ENCODE measurements around the gene BEGAIN.

The BEGAIN gene

GRCh38 chr14:100587086-100587762 is at the start of gene BEGAIN:
Gene BEGAIN, minus strand, starts transcription at chr14:100587417. Its CDS starts 127 bp downstream, at chr14:100587290.
- DNase-seq, result no peak

- DNase-seq, result no peak
These were observed 49.3 kb upstream of the BEGAIN start for GRCh38 chr14:100636559-100636958.

- DNase-seq, result no peak
These were observed 46.8 kb upstream of the BEGAIN start for GRCh38 chr14:100634026-100634425.

- no peak for DNase-seq
These were observed 46.2 kb upstream of the BEGAIN start for GRCh38 chr14:100633406-100633805.

- no peak for DNase-seq
These were observed 42.5 kb upstream of the BEGAIN start for GRCh38 chr14:100629696-100630095.

- no peak for DNase-seq
These were observed 41.9 kb upstream of the BEGAIN start for GRCh38 chr14:100629098-100629497.

GRCh38 chr14:100628225-100628624 is 41.0 kb upstream of the BEGAIN start:
- DNase-seq, result no peak

- DNase-seq, result no peak
These were observed 39.4 kb upstream of the BEGAIN start for GRCh38 chr14:100626614-100627013.

GRCh38 chr14:100623961-100624360 is 36.7 kb upstream of the BEGAIN start:
- no peak for DNase-seq

GRCh38 chr14:100623557-100623956 is 36.3 kb upstream of the BEGAIN start:
- no peak for DNase-seq

GRCh38 chr14:100622708-100623485 is 35.7 kb upstream of the BEGAIN start:
- no peak for DNase-seq

GRCh38 chr14:100622224-100622623 is 35.0 kb upstream of the BEGAIN start:
- DNase-seq, result no peak

GRCh38 chr14:100621806-100622205 is 34.6 kb upstream of the BEGAIN start:
- DNase-seq, result no peak

- no peak for DNase-seq
These were observed 33.3 kb upstream of the BEGAIN start for GRCh38 chr14:100620255-100621100.

GRCh38 chr14:100619396-100620254 is 32.4 kb upstream of the BEGAIN start:
- DNase-seq, result no peak

- DNase-seq, result no peak
These were observed 31.6 kb upstream of the BEGAIN start for GRCh38 chr14:100618763-100619320.

- no peak for DNase-seq
These were observed 31.1 kb upstream of the BEGAIN start for GRCh38 chr14:100618318-100618693.

GRCh38 chr14:100617410-100618317 is 30.4 kb upstream of the BEGAIN start:
- DNase-seq, result no peak

GRCh38 chr14:100616854-100617409 is 29.7 kb upstream of the BEGAIN start:
- DNase-seq, result no peak

All from NCI-H2029 treated with DMSO at 0.1 percent for 48 hours (cell line).